GM19351 (cell line): ENCODE data around the gene KCTD4.

ENCODE experiments used
- ATAC-seq: cut with Tn5 transposase; IDR thresholded peaks from one replicate; pipeline ENCODE4 v1.9.1; 2021; ENCODE audit warnings: mild to moderate bottlenecking, moderate library complexity; ENCODE audit not compliant: unreplicated experiment

The KCTD4 gene

DNA sequence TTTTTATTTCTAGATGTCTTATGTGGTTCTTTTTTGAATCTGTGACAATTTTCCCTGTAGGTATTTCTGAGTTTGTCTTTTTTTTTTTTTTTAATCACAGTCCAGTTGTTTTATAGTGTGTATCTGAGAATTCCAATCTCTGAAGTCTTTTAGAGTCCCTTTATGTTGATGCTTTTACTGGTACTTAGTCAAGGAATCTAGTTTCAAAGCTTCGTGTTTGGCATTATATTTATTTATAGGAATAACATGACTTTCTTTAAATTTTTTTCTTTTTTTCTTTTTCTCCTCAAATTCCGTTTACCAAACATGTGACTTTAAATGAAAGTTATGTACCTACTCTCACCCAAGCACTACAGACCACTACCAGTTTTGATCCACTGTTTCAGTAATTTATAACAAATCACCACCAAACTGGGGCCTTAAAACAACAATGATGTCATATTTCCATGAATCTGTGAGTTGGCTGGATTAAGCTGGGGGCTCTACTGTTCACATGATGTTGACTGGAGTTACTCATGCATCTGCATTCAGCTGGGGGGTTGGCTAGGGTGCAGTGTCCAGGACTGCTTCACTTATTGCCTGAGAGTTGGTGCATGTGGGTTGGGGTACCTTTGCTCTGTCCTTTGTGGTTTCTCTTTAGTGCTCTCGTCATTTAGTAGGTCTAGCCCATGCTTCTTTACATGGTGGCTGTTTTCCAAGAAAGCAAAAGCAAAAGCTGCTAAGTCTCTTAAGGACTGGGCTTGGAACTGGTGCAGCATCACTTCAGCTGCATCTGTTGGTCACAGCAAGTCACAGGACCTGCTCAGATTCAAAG is 22.3 kb downstream of the KCTD4 start:
- no peak for ATAC-seq

DNA sequence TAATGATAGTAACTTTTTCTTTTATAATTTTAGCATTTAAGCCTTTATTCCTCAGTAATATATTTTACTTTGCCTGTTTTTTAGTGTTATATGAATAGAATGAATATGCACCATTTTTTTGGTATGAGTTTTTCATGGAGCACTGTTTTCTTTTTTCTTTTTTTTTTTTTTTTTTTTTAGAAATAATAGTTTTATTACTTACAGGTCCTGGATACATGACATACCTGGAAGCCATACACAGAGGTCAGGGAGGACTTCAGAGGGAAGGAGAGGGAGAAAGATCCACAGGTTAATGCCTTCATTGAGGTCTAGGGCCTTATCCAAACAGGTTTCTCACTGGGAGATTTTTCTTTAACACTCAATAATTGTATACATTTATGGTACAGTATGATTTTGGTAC is 26.4 kb downstream of the KCTD4 start:
- no peak for ATAC-seq

DNA sequence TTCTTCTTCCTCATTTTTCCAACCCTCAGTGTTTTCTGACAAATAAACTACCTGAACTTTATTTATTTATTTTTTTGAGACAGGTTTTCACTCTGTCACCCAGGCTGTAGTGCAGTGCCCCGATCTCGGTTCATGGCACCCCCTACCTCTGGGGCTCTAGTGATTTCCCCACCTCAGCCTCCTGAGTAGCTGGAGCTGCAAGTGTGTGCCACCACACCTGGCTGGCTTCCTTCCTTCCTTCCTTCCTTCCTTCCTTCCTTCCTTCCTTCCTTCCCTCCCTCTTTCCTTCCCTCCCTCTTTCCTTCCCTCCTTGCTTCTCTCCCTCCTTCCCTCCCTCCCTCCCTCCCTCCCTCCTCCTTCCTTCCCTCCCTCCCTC is 32.3 kb downstream of the KCTD4 start:
- no peak for ATAC-seq

DNA sequence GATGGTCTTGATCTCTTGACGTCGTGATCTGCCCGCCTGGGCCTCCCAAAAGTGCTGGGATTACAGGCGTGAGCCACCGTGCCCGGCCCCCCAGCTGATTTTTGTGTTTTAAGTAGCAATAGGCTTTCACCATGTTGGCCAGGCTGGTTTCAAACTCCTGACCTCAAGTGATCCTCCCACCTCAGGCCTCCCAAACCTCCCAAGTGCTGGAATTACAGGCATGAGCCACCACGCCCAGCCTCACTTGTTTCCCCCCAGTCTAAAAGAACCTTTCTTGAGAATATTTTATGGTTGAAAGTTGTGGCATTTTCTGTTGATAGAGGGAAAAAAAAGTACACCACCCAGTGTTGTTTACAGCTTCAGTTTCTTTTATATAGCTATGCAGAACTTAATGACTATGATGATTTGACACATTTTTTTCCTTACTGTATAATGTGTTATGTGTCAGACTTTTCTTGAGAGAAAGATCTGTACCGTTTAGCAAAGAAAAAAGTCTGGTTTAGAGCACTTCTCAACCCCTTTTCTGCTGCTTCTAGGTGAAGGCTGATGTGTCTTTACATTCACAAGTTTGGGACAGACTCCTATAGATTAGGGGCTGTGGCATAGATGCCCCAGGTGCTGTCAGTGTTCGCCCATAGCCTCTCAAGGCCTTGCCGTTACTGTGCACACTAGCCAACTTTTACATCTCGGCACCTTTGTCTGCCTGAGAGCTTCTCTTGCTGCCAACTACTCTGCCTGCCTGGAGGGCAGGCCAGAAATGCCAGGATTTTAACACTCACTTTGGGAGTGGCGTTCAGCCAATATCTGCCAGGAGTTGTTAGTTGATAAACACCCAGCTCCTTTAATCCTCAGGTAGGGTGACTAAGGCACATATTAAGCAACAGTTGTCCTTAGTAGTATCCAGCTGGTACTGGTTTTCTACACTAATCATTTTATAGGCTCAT is 33.0 kb downstream of the KCTD4 start:
- ATAC-seq = no peak

DNA sequence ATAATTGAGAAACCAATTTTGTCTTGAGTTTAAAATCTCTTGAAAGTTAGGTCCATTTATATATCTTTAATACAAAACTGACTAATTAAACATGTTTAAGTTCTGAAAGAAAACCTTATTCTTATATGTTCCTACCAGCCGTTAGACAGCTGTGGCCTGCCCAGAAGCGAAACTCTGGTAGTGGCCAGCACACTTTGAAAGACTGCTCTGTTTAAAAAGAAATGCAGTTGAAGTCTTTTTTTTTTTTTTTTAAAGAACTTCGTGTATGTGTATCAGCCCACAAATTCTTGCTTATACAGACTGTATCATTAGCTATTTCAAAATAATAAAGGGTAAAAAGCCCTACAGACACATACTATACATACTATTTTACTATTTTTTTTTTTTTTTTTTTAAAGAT is 34.0 kb downstream of the KCTD4 start:
- ATAC-seq = no peak

DNA sequence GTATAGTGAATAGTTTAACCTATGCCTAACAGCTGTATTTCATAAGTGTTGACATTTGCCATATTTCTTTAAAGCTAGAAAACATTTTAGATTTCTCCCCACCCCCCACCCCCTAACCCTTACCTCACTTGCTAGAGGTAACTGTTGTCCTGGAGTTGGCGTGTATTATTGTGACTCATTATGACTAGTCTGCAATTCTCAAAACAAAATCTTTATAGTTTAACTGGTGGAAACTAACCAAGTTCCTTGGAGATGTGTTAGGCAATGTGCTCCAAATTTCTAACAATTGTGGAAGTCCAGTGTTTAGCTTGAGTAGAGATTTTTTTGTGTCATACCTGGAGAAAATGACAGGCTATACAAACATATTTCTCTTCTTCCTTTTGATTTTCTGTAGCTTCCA is 38.0 kb downstream of the KCTD4 start:
- ATAC-seq = no peak

DNA sequence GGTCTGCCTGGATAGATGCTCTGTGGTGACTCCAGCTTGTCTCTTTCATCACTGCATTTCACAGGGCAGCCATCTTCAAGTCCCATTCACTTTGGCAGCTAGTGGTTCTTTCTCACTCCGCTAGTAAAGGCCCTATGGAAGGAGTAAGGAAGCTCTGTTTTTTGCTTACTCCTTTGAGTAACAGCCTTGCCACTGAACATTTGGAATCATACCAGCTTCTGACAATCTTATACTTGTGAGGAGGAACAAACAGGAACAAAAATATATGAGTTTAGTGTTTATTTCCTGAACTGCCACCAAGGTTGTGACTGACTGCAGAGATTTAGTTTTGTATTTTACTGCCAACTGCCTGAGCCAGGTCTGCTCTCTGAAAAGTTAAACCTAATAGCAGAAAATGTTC is 38.7 kb downstream of the KCTD4 start:
- ATAC-seq = no peak

DNA sequence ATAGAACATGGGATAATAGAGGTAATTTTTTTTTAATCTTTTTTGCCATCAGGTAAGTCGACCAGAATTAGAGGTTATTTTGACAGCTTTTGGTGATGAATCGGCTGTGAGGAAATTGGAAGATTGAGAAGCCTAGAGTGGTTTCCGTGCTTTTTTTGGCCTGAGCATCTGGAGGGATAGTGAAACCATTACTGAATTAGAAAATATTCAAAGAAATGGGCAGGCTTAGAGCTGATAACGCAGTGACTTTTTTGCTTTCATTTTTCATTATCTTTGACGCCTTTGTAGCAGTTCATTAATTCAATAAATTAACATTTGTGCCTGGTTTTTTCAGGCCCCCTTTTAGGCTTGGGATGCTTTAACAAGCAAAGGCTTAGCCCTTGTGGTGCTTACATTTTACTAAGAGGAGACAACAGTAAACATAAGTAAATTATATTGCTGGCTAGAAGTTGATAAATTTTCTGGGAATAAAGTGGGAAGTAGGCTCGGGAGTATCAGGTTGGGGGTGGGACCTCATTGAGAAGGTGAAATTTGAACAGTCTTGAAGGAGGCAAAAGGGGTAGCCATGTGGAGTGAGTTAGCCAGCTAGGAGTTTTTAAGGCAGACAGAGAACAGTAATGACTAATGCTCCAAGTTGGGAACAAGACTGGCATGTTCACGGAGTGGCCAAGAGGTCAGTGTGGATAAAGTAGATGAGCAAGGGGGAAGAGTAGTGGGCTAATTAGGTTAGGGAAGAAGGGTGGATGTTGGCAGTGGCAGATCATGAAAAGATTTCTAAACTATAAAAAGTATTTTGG is 44.1 kb downstream of the KCTD4 start:
- no peak for ATAC-seq

DNA sequence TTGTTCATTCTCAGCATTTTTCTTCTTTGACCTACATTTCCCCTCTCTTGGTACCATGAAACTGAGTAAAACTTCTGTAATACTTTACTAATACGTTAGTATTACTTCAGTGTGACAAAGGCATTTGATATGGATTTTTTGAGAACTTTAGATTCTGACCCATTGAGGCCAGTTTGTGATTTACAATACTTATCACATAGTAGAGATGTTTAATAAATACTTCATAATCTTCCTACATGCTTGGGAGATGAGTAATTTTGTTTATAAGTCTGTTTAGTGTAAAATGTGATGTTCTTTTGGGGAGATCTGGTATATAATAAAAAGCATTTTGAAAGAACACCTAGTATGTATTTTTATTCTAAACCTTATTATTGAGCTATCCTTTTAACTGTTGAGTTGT is 50.9 kb downstream of the KCTD4 start:
- ATAC-seq = no peak

DNA sequence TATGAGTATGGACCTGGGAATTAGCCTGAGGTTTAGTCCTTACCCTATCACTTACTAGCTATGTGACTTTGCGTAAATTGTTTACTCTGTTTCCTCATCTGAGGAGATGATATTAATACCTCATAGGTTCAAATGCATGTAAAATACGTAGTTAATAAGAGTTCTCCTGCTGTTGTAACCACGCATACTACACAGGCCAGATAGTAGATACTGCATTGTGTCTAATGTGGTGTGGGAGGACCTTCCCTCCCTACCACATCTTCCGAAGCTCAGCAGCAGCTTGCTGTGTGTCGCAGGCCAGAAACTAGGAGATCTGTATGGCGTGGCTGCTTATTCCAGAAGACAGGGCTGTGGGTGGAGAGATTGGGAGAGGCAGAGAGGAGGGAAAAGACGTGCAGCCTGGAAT is 57.5 kb downstream of the KCTD4 start:
- no peak for ATAC-seq
